GM21447 (cell line): ENCODE data around the gene FAM171A1.
"Not testable (repeated sequence)": the region's sequence is repeated elsewhere in the genome, so short reads cannot be mapped to it uniquely, and the experiment has no call there.

Source experiments
- ATAC-seq: cut with Tn5 transposase; IDR thresholded peaks from one replicate; pipeline ENCODE4 v1.9.1; 2021; ENCODE audit not compliant: unreplicated experiment

The FAM171A1 gene

GRCh38 chr10:15220445-15220844 is 150.6 kb downstream of the FAM171A1 start:
- ATAC-seq: no peak

- ATAC-seq: no peak
These were observed 154.4 kb downstream of the FAM171A1 start for GRCh38 chr10:15216700-15217099.

GRCh38 chr10:15214237-15214636 is 156.9 kb downstream of the FAM171A1 start:
- ATAC-seq: no peak

- ATAC-seq: no peak
These were observed 157.6 kb downstream of the FAM171A1 start for GRCh38 chr10:15213461-15213861.

GRCh38 chr10:15211464-15211979 is 159.6 kb downstream of the FAM171A1 start:
- no peak for ATAC-seq

- no peak for ATAC-seq
These were observed 160.6 kb downstream of the FAM171A1 start for GRCh38 chr10:15210521-15210920.

GRCh38 chr10:15209827-15210509 is 161.1 kb downstream of the FAM171A1 start:
- peak; percentile 67 for ATAC-seq

- no peak for ATAC-seq
These were observed 162.9 kb downstream of the FAM171A1 start for GRCh38 chr10:15208221-15208620.

GRCh38 chr10:15207410-15207809 is 163.7 kb downstream of the FAM171A1 start:
- ATAC-seq: not testable (repeated sequence)

GRCh38 chr10:15202639-15203038 is 168.4 kb downstream of the FAM171A1 start:
- ATAC-seq: no peak

- ATAC-seq: not testable (repeated sequence)
These were observed 168.8 kb downstream of the FAM171A1 start for GRCh38 chr10:15202301-15202621.

GRCh38 chr10:15201589-15202300 is 169.3 kb downstream of the FAM171A1 start:
- no peak for ATAC-seq

GRCh38 chr10:15200626-15201025 is 170.5 kb downstream of the FAM171A1 start:
- no peak for ATAC-seq

- no peak for ATAC-seq
These were observed 173.2 kb downstream of the FAM171A1 start for GRCh38 chr10:15197911-15198310.

- ATAC-seq: no peak
These were observed 173.8 kb downstream of the FAM171A1 start for GRCh38 chr10:15197276-15197675.

GRCh38 chr10:15196021-15196834 is 174.9 kb downstream of the FAM171A1 start:
- ATAC-seq: no peak

GRCh38 chr10:15189133-15189885 is 181.8 kb downstream of the FAM171A1 start:
- ATAC-seq: no peak

GRCh38 chr10:15188603-15189002 is 182.5 kb downstream of the FAM171A1 start:
- no peak for ATAC-seq

- no peak for ATAC-seq
These were observed 187.2 kb downstream of the FAM171A1 start for GRCh38 chr10:15183689-15184481.
